SH-SY5Y (cell line): ENCODE measurements around the gene DPYD.

ENCODE experiments used
- GATA2 ChIP-seq: IDR thresholded peaks from 2 replicates; pipeline ENCODE4 v1.6.1; 2011; ENCODE audit warnings: mild to moderate bottlenecking, low read depth, low read length
- GATA3 ChIP-seq: IDR thresholded peaks from 2 replicates; pipeline ENCODE4 v1.6.1; 2011; ENCODE audit warnings: low read depth, mild to moderate bottlenecking, low read length, moderate library complexity

DNA sequence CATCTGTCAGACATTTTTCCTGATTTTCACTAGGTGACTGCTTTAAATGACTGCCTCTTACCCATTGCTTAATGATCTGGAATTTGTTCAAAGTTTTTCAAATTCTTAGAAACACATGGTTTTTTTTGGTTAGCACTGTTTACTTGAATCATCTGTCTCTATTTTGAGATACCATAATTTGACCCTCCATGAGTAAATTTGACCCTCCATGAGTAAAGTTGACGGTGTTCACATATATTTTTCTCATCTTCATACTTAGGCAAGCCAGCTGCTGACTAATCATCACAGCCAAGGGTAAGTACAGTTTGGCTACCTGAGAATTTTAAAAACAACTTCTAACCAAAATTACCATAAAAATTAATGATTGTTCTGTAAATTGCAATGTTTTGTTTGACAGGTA, 612.7 kb downstream of the DPYD start:
- TF ChIP-seq GATA3 (no peak), GATA2 (no peak)
